ENCODE results near the gene CCDC137. TPM values are rescaled to one million over a fixed set of nuclear protein-coding genes. Genes with fewer than 3 reads are reported as not detected.

CCDC137 gene
- total and polyA plus RNA-seq, 2 of the 13 experiments (the other 11 are each of a cell fraction or from before 2014, with no cell fraction given), result 14.6 to 39.1 TPM

- TF ChIP-seq, protein P1, sequence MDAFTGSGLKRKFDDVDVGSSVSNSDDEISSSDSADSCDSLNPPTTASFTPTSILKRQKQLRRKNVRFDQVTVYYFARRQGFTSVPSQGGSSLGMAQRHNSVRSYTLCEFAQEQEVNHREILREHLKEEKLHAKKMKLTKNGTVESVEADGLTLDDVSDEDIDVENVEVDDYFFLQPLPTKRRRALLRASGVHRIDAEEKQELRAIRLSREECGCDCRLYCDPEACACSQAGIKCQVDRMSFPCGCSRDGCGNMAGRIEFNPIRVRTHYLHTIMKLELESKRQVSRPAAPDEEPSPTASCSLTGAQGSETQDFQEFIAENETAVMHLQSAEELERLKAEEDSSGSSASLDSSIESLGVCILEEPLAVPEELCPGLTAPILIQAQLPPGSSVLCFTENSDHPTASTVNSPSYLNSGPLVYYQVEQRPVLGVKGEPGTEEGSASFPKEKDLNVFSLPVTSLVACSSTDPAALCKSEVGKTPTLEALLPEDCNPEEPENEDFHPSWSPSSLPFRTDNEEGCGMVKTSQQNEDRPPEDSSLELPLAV (CRISPR knock-in tag; conservative IDR thresholded peaks at IDR 0.05; ENCODE audit: low read depth), result peak; percentile 90
- peak; percentile 99 for TF ChIP-seq ZFP41 (CRISPR knock-in tag; IDR thresholded peaks at IDR 0.05; ENCODE audit: borderline replicate concordance)
- TF ChIP-seq ARNT2 (CRISPR knock-in tag; IDR thresholded peaks at IDR 0.05; ENCODE audit: low read depth), result peak; percentile 97
- TF ChIP-seq ZNF343 (CRISPR knock-in tag; IDR thresholded peaks at IDR 0.05), result peak; percentile 99
- TF ChIP-seq ZNF136 (CRISPR knock-in tag; IDR thresholded peaks at IDR 0.05; ENCODE audit: low read depth), result peak; percentile 80
- TF ChIP-seq ZBTB2 (CRISPR knock-in tag; IDR thresholded peaks at IDR 0.05; ENCODE audit: low read depth), result peak; percentile 98
- TF ChIP-seq HNRNPUL1 (IDR thresholded peaks at IDR 0.05; ENCODE audit: low read depth, low read length), result no peak
- TF ChIP-seq ZBTB40 (IDR thresholded peaks at IDR 0.05), result no peak
- peak; percentile 93 for TF ChIP-seq ZBTB40 (CRISPR knock-in tag; IDR thresholded peaks at IDR 0.05)
- no peak for TF ChIP-seq U2AF1 (optimal IDR thresholded peaks at IDR 0.05; ENCODE audit: low read depth, low read length)
- peak; percentile 99 for TF ChIP-seq ZNF589 (CRISPR knock-in tag; conservative IDR thresholded peaks at IDR 0.05)
- TF ChIP-seq SP5 (CRISPR knock-in tag; IDR thresholded peaks at IDR 0.05; ENCODE audit: borderline replicate concordance, low read depth), result peak; percentile 72
- peak; percentile 30; the same call in 1 of the 2 replicates for TF ChIP-seq STAG1 (CRISPR knock-in tag; IDR thresholded peaks at IDR 0.05)
- TF ChIP-seq U2AF2 (IDR thresholded peaks at IDR 0.05; ENCODE audit: low read depth, low read length), result no peak
- TF ChIP-seq, protein P2, sequence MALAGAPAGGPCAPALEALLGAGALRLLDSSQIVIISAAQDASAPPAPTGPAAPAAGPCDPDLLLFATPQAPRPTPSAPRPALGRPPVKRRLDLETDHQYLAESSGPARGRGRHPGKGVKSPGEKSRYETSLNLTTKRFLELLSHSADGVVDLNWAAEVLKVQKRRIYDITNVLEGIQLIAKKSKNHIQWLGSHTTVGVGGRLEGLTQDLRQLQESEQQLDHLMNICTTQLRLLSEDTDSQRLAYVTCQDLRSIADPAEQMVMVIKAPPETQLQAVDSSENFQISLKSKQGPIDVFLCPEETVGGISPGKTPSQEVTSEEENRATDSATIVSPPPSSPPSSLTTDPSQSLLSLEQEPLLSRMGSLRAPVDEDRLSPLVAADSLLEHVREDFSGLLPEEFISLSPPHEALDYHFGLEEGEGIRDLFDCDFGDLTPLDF (CRISPR knock-in tag; IDR thresholded peaks at IDR 0.05), result peak; percentile 84
- TF ChIP-seq AHR (CRISPR knock-in tag; IDR thresholded peaks at IDR 0.05), result peak; percentile 99; the same call in 1 of the 2 replicates
- no peak; the same call in 1 of the 2 replicates for TF ChIP-seq RCOR2 (CRISPR knock-in tag; IDR thresholded peaks at IDR 0.05)
Observed at GRCh38 chr17:81711814-81712467, 45.4 kb downstream of the CCDC137 start, which contains the start of gene SLC25A10 (continued).
